Measurements from ENCODE around the gene LASP1.

Gene LASP1

DNA sequence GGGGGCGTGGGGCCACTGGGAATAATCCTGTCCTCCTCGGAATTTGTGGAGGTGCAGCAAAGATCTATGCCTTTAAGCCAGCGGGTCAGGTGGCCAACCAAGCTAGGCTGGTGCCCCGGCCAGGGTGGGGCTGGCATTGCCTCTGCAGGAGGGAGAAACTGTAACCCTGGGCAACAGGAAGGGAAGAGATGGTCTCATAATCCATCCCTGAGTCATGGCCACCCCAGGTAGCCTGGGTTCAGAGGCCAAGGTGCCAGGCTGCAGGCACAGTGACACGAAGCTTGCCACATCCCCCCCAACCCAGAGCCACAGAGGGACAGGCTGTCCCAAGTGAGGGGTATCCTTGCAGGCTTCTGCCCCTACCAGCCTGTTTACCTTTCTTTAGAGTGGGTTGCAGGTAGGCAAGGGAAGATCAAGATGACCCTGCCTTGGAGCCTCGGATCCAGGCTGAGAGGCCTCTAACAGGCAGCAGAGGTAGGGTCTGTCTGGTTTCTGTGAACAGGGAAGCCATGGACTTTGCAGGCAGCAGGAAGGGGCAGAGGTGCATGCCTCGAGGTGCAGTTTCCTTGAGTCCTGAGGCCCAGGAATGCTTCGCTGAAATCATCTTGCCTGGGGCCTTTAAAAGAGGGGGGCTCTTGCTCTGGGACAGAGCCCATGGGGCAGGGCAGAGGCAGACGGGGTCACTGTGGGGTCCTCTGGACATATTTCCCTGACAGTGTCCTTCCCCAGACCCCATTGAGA, 4.0 kb downstream of the LASP1 start:
- H3K4me3 ChIP-seq (ENCODE audit: severe bottlenecking) = no peak overlapping the region

DNA sequence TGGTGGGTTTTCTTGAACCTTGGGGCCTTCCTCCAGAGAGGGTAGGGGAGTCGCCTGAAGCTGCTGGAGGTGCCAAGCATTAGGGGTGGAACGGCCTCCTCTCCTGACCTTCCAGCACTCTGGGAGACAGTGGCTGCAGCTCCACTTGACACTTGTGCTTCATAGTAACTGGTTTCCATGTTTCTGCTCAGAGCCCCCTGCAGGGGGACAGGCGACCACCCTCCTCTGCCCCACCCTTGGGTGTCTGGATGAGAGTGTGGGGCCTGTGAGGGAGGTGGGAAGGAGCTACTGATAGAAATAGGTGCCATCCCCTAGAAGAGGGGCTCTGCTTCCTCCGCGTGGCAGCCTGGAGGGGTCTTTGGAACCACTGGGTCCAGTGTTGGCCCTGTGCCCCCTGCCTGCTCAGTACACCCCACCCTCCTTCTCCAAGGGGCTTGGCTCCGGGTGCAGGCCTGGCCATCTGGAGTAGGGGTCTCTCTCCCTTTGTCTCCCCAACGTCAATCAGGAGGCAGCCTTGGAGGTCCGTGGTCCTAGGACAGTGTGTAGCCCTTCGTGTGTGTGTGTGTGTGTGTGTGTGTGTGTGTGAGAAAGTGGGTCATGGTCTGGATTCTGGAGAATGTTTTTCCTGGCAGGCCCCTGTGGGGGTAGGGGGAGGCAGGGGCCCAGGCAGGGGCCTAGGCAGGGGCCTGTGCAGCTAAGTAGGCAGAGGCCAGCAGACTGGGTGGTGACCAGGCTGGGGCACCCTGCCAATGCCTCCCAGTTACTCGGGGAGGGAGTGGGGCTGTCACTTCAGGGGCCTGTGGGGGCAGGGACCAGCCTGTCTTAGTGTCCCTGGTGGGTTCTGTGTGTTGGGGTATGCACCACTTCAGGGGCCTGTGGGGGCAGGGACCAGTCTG, 4.9 kb downstream of the LASP1 start:
- DNase-seq (ENCODE audit: low spot score) = no peak
- no peaks in the 10 kb centered on the region for H3K27me3 ChIP-seq (ENCODE audit: insufficient read depth, poor library complexity, severe bottlenecking)
- H3K9me3 ChIP-seq (ENCODE audit: severe bottlenecking) = no peaks in the 10 kb centered on the region
- peaks cover 59% of the 10 kb centered on the region for H3K4me1 ChIP-seq (ENCODE audit: insufficient read depth, poor library complexity, severe bottlenecking)
- H3K36me3 ChIP-seq (ENCODE audit: low read depth) = peaks cover 44% of the 10 kb centered on the region
- no peak overlapping the region for H3K4me3 ChIP-seq (ENCODE audit: severe bottlenecking)
- no peak for ATAC-seq (ENCODE audit: low read depth)
- TF ChIP-seq, protein P1, sequence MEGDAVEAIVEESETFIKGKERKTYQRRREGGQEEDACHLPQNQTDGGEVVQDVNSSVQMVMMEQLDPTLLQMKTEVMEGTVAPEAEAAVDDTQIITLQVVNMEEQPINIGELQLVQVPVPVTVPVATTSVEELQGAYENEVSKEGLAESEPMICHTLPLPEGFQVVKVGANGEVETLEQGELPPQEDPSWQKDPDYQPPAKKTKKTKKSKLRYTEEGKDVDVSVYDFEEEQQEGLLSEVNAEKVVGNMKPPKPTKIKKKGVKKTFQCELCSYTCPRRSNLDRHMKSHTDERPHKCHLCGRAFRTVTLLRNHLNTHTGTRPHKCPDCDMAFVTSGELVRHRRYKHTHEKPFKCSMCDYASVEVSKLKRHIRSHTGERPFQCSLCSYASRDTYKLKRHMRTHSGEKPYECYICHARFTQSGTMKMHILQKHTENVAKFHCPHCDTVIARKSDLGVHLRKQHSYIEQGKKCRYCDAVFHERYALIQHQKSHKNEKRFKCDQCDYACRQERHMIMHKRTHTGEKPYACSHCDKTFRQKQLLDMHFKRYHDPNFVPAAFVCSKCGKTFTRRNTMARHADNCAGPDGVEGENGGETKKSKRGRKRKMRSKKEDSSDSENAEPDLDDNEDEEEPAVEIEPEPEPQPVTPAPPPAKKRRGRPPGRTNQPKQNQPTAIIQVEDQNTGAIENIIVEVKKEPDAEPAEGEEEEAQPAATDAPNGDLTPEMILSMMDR (IDR thresholded peaks at IDR 0.05; ENCODE audit: poor library complexity, severe bottlenecking) = no peak
- H3K27ac ChIP-seq (ENCODE audit: poor library complexity, severe bottlenecking) = peak overlapping the region; percentile 98

More for the DNA sequence above, 4.0 kb downstream of the LASP1 start:
- no peaks in the 10 kb centered on the region for H3K27me3 ChIP-seq (ENCODE audit: insufficient read depth, poor library complexity, severe bottlenecking)
- peaks cover 52% of the 10 kb centered on the region for H3K4me1 ChIP-seq (ENCODE audit: insufficient read depth, poor library complexity, severe bottlenecking)
- H3K27ac ChIP-seq (ENCODE audit: poor library complexity, severe bottlenecking) = peak overlapping the region; percentile 98
- H3K9me3 ChIP-seq (ENCODE audit: severe bottlenecking) = no peaks in the 10 kb centered on the region
- H3K36me3 ChIP-seq (ENCODE audit: low read depth) = peaks cover 37% of the 10 kb centered on the region
- ATAC-seq (ENCODE audit: low read depth) = no peak
- TF ChIP-seq, protein P1 (IDR thresholded peaks at IDR 0.05; ENCODE audit: poor library complexity, severe bottlenecking) = no peak
- no peak for DNase-seq (ENCODE audit: low spot score)

GRCh38 chr17:38875477-38876075, 5.7 kb downstream of the LASP1 start:
- ATAC-seq (ENCODE audit: low read depth) (no peak), DNase-seq (ENCODE audit: low spot score) (no peak)
- TF ChIP-seq, protein P1 (IDR thresholded peaks at IDR 0.05; ENCODE audit: poor library complexity, severe bottlenecking) = no peak
- H3K36me3 ChIP-seq (ENCODE audit: low read depth) = peaks cover 45% of the 10 kb centered on the region
- H3K27me3 ChIP-seq (ENCODE audit: insufficient read depth, poor library complexity, severe bottlenecking) = no peaks in the 10 kb centered on the region
- H3K4me3 ChIP-seq (ENCODE audit: severe bottlenecking) = no peak overlapping the region
- H3K4me1 ChIP-seq (ENCODE audit: insufficient read depth, poor library complexity, severe bottlenecking) = peaks cover 66% of the 10 kb centered on the region
- no peaks in the 10 kb centered on the region for H3K9me3 ChIP-seq (ENCODE audit: severe bottlenecking)
- peak overlapping the region; percentile 98 for H3K27ac ChIP-seq (ENCODE audit: poor library complexity, severe bottlenecking)

GRCh38 chr17:38877130-38877851, 7.4 kb downstream of the LASP1 start:
- Histone ChIP-seq H3K27ac (ENCODE audit: poor library complexity, severe bottlenecking) (peak overlapping the region; percentile 98), H3K4me3 (ENCODE audit: severe bottlenecking) (no peak overlapping the region), H3K36me3 (ENCODE audit: low read depth) (peaks cover 55% of the 10 kb centered on the region), H3K27me3 (ENCODE audit: insufficient read depth, poor library complexity, severe bottlenecking) (no peaks in the 10 kb centered on the region), H3K9me3 (ENCODE audit: severe bottlenecking) (no peaks in the 10 kb centered on the region), H3K4me1 (ENCODE audit: insufficient read depth, poor library complexity, severe bottlenecking) (peaks cover 73% of the 10 kb centered on the region)
- ATAC-seq (ENCODE audit: low read depth) = no peak
- no peak for DNase-seq (ENCODE audit: low spot score)
- TF ChIP-seq, protein P1 (IDR thresholded peaks at IDR 0.05; ENCODE audit: poor library complexity, severe bottlenecking) = no peak
